SJSA1 (cell line): ENCODE measurements around the gene PIK3R4. TPM values are rescaled to one million over a fixed set of nuclear protein-coding genes. Genes with fewer than 3 reads are reported as not detected.

ENCODE experiments used
- DNase-seq, 2 experiments: peaks; one replicate each; pipeline ENCODE4 v3.0.0-alpha.2; 2015 to 2020; ENCODE audit warnings: low spot score in 2 of 2, low read depth in 1 of 2
- H3K27ac ChIP-seq: fragments of 250-450 bp; sonication (Bioruptor Pico); 2 replicates; pipeline ENCODE4 v1.5.1; 2020; ENCODE audit warnings: mild to moderate bottlenecking, moderate library complexity
- H3K27me3 ChIP-seq: fragments of 250-450 bp; sonication (Bioruptor Pico); replicated peaks from 2 replicates; pipeline ENCODE4 v1.5.1; 2020; ENCODE audit warnings: mild to moderate bottlenecking, moderate library complexity
- H3K36me3 ChIP-seq: fragments of 250-450 bp; sonication (Bioruptor Pico); 2 replicates; pipeline ENCODE4 v1.5.1; 2020; ENCODE audit warnings: mild to moderate bottlenecking
- H3K4me1 ChIP-seq: fragments of 250-450 bp; sonication (Bioruptor Pico); replicated peaks from 2 replicates; pipeline ENCODE4 v1.6.1; 2021; ENCODE audit warnings: mild to moderate bottlenecking
- H3K4me3 ChIP-seq: fragments of 250-450 bp; sonication (Bioruptor Pico); 2 replicates; pipeline ENCODE4 v1.5.1; 2020; ENCODE audit warnings: mild to moderate bottlenecking
- H3K9me3 ChIP-seq: fragments of 250-450 bp; sonication (Bioruptor Pico); replicated peaks from 2 replicates; pipeline ENCODE4 v1.5.1; 2020; ENCODE audit warnings: mild to moderate bottlenecking
- total RNA-seq: library from RNA; depleted of rRNA; stranded (reverse); fragments of >200 nt; shearing (Covaris generic); gene quantifications from 2 replicates; pipeline ENCODE4 v1.2.3, GENCODE V29; 2014

Gene PIK3R4
- total RNA-seq, 1 experiment from 2014 or later, result 22.5 TPM

- DNase-seq, result peak; percentile 30 to 46
- Histone ChIP-seq H3K27me3 (no peaks in the 10 kb centered on the region), H3K4me1 (0 out of 2 replicates have a peak, but pooled peaks cover 3% of the 10 kb centered on the region), H3K27ac (no peak overlapping the region), H3K36me3 (no peaks in the 10 kb centered on the region), H3K4me3 (no peak overlapping the region), H3K9me3 (no peaks in the 10 kb centered on the region)
Observed at GRCh38 chr3:130759692-130760338, 13.2 kb upstream of the PIK3R4 start.

GRCh38 chr3:130758624-130759369, 12.2 kb upstream of the PIK3R4 start:
- no peaks in the 10 kb centered on the region for H3K36me3 ChIP-seq
- DNase-seq, result no peak
- H3K27me3 ChIP-seq, result no peaks in the 10 kb centered on the region
- no peak overlapping the region for H3K4me3 ChIP-seq
- H3K9me3 ChIP-seq, result no peaks in the 10 kb centered on the region
- H3K4me1 ChIP-seq, result 0 out of 2 replicates have a peak, but pooled peaks cover 3% of the 10 kb centered on the region
- no peak overlapping the region for H3K27ac ChIP-seq

GRCh38 chr3:130757611-130758150, 11.1 kb upstream of the PIK3R4 start:
- H3K4me1 ChIP-seq, result 0 out of 2 replicates have a peak, but pooled peaks cover 3% of the 10 kb centered on the region
- H3K27ac ChIP-seq, result no peak overlapping the region
- H3K4me3 ChIP-seq, result no peak overlapping the region
- H3K36me3 ChIP-seq, result no peaks in the 10 kb centered on the region
- no peaks in the 10 kb centered on the region for H3K27me3 ChIP-seq
- no peak for DNase-seq
- no peaks in the 10 kb centered on the region for H3K9me3 ChIP-seq

GRCh38 chr3:130755666-130756065, 9.0 kb upstream of the PIK3R4 start:
- no peaks in the 10 kb centered on the region for H3K9me3 ChIP-seq
- no peak for DNase-seq
- H3K27ac ChIP-seq, result no peak overlapping the region
- H3K4me1 ChIP-seq, result no peaks in the 10 kb centered on the region
- no peak overlapping the region for H3K4me3 ChIP-seq
- no peaks in the 10 kb centered on the region for H3K27me3 ChIP-seq
- H3K36me3 ChIP-seq, result no peaks in the 10 kb centered on the region

GRCh38 chr3:130748981-130749380, 2.4 kb upstream of the PIK3R4 start:
- peaks cover 12% of the 10 kb centered on the region for H3K36me3 ChIP-seq
- no peak for DNase-seq
- no peaks in the 10 kb centered on the region; the same call in 1 of the 2 replicates for H3K4me1 ChIP-seq
- H3K27me3 ChIP-seq, result no peaks in the 10 kb centered on the region
- H3K4me3 ChIP-seq, result no peak overlapping the region
- no peak overlapping the region for H3K27ac ChIP-seq
- H3K9me3 ChIP-seq, result no peaks in the 10 kb centered on the region

GRCh38 chr3:130748467-130748861, 1.8 kb upstream of the PIK3R4 start:
- Histone ChIP-seq H3K4me1 (no peaks in the 10 kb centered on the region; the same call in 1 of the 2 replicates), H3K4me3 (no peak overlapping the region)

GRCh38 chr3:130743354-130743753, 3.3 kb downstream of the PIK3R4 start:
- Histone ChIP-seq H3K4me3 (no peak overlapping the region), H3K27ac (no peak overlapping the region), H3K27me3 (no peaks in the 10 kb centered on the region), H3K4me1 (no peaks in the 10 kb centered on the region; the same call in 1 of the 2 replicates), H3K36me3 (peaks cover 36% of the 10 kb centered on the region), H3K9me3 (no peaks in the 10 kb centered on the region)
- DNase-seq, result no peak

More at GRCh38 chr3:130748467-130748861, 1.8 kb upstream of the PIK3R4 start:
- H3K9me3 ChIP-seq, result no peaks in the 10 kb centered on the region
- peaks cover 17% of the 10 kb centered on the region for H3K36me3 ChIP-seq
- no peaks in the 10 kb centered on the region for H3K27me3 ChIP-seq
- no peak overlapping the region for H3K27ac ChIP-seq
- no peak for DNase-seq

GRCh38 chr3:130741946-130742610, 4.6 kb downstream of the PIK3R4 start:
- no peak overlapping the region for H3K4me3 ChIP-seq
- no peaks in the 10 kb centered on the region for H3K27me3 ChIP-seq
- no peak overlapping the region for H3K27ac ChIP-seq
- no peaks in the 10 kb centered on the region; the same call in 1 of the 2 replicates for H3K4me1 ChIP-seq
- no peak for DNase-seq
- H3K9me3 ChIP-seq, result no peaks in the 10 kb centered on the region
- H3K36me3 ChIP-seq, result peaks cover 38% of the 10 kb centered on the region

GRCh38 chr3:130739848-130740247, 6.8 kb downstream of the PIK3R4 start:
- H3K4me1 ChIP-seq, result no peaks in the 10 kb centered on the region
- H3K27me3 ChIP-seq, result no peaks in the 10 kb centered on the region
- H3K4me3 ChIP-seq, result no peak overlapping the region
- peaks cover 47% of the 10 kb centered on the region for H3K36me3 ChIP-seq
- H3K9me3 ChIP-seq, result no peaks in the 10 kb centered on the region
- no peak overlapping the region for H3K27ac ChIP-seq
- DNase-seq, result no peak

GRCh38 chr3:130738241-130738640, 8.4 kb downstream of the PIK3R4 start:
- DNase-seq, result no peak
- Histone ChIP-seq H3K4me3 (no peak overlapping the region), H3K27me3 (no peaks in the 10 kb centered on the region), H3K9me3 (no peaks in the 10 kb centered on the region), H3K27ac (no peak overlapping the region), H3K4me1 (no peaks in the 10 kb centered on the region), H3K36me3 (peaks cover 46% of the 10 kb centered on the region)

GRCh38 chr3:130737622-130738021, 9.0 kb downstream of the PIK3R4 start:
- Histone ChIP-seq H3K27me3 (no peaks in the 10 kb centered on the region), H3K4me3 (no peak overlapping the region), H3K36me3 (peaks cover 48% of the 10 kb centered on the region), H3K27ac (no peak overlapping the region), H3K9me3 (no peaks in the 10 kb centered on the region), H3K4me1 (no peaks in the 10 kb centered on the region)
- DNase-seq, result no peak

- DNase-seq, result no peak
- Histone ChIP-seq H3K27ac (no peak overlapping the region), H3K27me3 (no peaks in the 10 kb centered on the region), H3K4me1 (no peaks in the 10 kb centered on the region), H3K4me3 (no peak overlapping the region), H3K9me3 (no peaks in the 10 kb centered on the region), H3K36me3 (peaks cover 38% of the 10 kb centered on the region)
Observed at GRCh38 chr3:130733236-130733875, 13.3 kb downstream of the PIK3R4 start.

GRCh38 chr3:130732501-130732900, 14.1 kb downstream of the PIK3R4 start:
- no peaks in the 10 kb centered on the region for H3K9me3 ChIP-seq
- H3K27ac ChIP-seq, result no peak overlapping the region
- H3K27me3 ChIP-seq, result no peaks in the 10 kb centered on the region
- no peak for DNase-seq
- no peak overlapping the region for H3K4me3 ChIP-seq
- H3K36me3 ChIP-seq, result peaks cover 40% of the 10 kb centered on the region
- H3K4me1 ChIP-seq, result no peaks in the 10 kb centered on the region
